GM12874 (cell line): Measurements from ENCODE around the gene NOS1AP.

ENCODE experiments used
- TF ChIP-seq, protein P1 (sequence below): IDR thresholded peaks from 2 replicates; pipeline ENCODE4 v1.5.1; 2011; ENCODE audit warnings: low read depth, mild to moderate bottlenecking, control low read depth, low read length, moderate library complexity; ENCODE audit not compliant: insufficient read depth

Gene NOS1AP

DNA sequence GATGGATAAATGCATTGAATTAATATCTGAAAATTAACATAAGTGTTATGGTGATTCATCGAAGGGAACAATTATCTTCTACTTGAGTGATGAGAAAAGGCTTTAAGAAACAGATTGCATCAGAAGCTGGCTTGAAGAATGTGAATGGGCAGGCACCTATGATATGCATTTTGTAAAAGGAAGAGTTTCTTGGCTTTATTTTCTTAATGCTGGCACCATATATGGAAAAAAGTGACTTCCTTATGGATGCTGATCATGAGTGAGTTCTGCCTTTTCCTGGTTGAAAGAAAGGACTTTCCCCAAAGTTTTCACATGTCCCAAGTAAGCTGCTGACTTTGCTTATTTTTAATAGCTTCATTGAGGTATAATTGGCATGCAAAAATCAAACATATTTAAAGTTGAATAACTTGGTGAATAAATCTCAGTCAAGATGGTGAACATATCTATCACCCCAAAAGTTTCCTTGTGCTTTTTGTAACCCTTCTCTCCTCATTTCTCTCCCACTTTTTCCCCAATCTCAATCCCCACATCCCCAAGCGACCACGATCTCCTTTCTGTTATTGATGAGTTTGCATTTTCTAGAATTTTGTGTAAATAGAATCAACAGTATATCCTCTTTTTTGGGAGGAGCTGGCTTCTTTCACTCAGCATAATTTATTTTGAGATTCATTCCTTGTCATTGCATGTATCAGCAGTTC lies 233.0 kb downstream of the NOS1AP start:
- TF ChIP-seq, protein P1, sequence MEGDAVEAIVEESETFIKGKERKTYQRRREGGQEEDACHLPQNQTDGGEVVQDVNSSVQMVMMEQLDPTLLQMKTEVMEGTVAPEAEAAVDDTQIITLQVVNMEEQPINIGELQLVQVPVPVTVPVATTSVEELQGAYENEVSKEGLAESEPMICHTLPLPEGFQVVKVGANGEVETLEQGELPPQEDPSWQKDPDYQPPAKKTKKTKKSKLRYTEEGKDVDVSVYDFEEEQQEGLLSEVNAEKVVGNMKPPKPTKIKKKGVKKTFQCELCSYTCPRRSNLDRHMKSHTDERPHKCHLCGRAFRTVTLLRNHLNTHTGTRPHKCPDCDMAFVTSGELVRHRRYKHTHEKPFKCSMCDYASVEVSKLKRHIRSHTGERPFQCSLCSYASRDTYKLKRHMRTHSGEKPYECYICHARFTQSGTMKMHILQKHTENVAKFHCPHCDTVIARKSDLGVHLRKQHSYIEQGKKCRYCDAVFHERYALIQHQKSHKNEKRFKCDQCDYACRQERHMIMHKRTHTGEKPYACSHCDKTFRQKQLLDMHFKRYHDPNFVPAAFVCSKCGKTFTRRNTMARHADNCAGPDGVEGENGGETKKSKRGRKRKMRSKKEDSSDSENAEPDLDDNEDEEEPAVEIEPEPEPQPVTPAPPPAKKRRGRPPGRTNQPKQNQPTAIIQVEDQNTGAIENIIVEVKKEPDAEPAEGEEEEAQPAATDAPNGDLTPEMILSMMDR: no peak

DNA sequence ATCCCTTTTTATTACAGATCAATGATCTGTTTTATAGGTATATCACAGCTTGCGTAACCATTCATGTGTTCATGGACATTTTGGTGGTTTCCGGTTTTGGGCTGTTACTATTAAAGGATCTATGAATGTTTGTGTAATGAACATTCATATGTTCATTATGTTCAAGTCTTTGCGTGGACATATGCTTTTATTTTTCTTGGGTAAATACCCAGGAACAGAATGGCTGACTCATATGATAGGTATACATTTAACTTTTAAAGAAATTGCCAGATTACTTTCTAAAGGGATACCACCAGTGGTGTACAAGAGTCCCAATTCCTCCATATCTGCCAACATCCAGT lies 233.5 kb downstream of the NOS1AP start:
- TF ChIP-seq, protein P1: no peak

DNA sequence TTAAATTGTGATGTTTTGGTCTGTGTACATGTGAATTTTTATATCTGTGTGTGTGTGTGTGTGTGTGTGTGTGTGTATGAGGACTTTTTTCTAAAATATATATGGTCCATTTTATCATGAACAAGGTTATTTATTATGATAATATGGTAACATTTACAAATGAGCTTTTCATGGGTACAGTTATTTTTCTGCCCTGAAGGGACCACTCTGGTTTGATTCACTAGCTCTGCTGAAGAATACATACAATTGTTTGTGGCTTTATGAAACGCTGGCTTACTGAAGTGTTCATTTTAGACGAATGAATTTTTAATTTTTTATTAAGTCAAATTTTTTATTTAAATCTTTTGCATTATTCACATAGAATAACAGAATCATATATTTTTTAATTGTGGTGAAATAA lies 235.2 kb downstream of the NOS1AP start:
- TF ChIP-seq, protein P1: no peak

DNA sequence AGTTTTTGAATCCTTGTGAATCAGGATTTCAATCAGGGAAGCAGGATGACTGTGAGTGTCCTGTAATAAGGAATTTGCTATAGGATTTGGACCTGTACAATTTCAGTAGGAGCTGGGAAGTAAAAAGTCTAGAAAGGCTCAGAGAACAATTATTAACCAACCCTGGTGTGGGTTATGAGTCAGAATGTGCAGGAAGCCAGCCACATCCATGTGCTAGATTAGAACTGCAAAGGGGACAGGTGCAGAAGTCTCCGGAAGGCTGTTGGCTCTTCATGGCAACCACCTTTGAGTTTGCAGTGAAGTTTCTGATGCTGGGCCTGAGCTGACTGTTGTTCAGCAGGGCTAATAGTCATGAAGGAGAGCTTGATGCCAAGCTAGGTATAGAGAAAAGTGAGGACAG lies 236.5 kb downstream of the NOS1AP start:
- TF ChIP-seq, protein P1: no peak

DNA sequence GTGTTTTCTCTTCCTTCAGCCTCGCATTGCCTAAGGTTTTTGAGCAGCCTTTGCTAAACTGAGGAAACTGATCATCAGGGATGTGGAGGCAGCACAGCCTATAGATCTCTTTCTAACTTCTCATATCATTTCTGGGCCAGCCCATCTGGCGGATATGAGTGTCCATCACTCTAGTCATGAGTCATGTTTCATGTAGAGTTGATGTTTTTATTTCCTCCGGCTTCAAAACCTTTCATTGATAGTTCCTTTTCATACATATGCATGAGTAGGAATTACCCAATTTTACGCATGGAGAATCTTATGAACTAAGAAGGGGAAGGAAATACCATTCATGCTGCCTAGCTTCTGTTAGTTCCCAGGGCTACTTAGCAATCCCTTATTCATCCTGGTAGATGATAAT lies 240.8 kb downstream of the NOS1AP start:
- TF ChIP-seq, protein P1: no peak

DNA sequence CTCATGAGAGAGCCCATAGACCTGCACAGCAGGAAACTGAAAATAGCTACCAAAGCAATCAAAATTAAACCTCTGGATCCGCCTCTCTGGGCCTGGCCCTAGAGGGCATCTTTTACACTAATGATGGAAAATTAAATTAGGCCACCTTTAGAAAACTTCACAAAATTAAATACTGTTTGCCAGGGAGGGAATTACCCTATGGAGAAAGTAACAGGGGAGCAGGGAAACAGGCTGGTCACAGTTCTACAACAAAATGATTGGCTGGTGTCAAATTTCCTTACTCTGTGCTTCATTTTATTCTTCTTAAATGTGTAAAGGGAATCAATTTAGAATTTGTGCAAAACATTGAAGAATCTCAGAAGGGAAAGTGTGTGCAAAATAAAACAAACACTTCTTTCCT lies 244.7 kb downstream of the NOS1AP start:
- TF ChIP-seq, protein P1: no peak

DNA sequence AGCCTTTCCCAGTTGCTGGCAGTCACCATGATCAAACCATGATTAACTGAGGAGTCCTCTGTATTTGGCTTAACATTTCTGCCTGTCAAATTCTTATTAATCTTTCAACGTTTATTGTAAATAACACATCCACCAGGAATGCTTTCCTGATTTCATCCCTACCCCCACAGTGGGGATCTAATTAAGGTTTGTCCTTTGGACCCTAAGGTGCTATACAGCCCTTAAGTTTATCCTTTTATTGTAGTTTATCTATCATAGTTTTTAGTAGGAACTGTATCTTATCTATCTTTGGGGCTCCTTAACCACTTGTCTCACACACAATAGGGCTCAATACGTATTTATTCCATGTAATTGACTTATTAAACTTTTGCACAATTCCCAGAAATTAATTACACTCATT lies 246.2 kb downstream of the NOS1AP start:
- TF ChIP-seq, protein P1: no peak
